ENCODE results near the gene ZNF292. TPM values are rescaled to one million over a fixed set of nuclear protein-coding genes. Genes with fewer than 3 reads are reported as not detected.

Gene ZNF292
- total and polyA plus RNA-seq, 2 donors (not counting 1 experiment from before 2014, with no cell fraction given): 10.1 to 84.1 TPM

- 100% methylated on average over 1 of the region's 1 CpG for WGBS (ENCODE audit: insufficient coverage)
- no peaks in the 10 kb centered on the region for H4K20me1 ChIP-seq (ENCODE audit: control insufficient read depth, insufficient read depth, low read length, poor library complexity, severe bottlenecking)
Observed at GRCh38 chr6:87110636-87111035, 44.7 kb upstream of the ZNF292 start.

More at GRCh38 chr6:87110636-87111035, 44.7 kb upstream of the ZNF292 start:
- Mint-ChIP-seq H3K9me3 (ENCODE audit: insufficient read depth) (no peaks in the 10 kb centered on the region), H3K4me3 (no peak overlapping the region), H3K4me1 (peaks cover 8% of the 10 kb centered on the region), H3K27ac (no peak overlapping the region), H3K27me3 (no peaks in the 10 kb centered on the region)
- H3K4me3 ChIP-seq (ENCODE audit: control extremely low read depth in 1 of 5, extremely low read depth in 1 of 5, insufficient read depth in 1 of 5, low read depth in 2 of 5, low read length in 4 of 5): no peak overlapping the region
- ChIA-PET CTCF (no interaction called here), POLR2A (no interaction called here)
- DNase-seq (no peak), ATAC-seq (ENCODE audit: low read depth) (no peak)
- no peak overlapping the region for H3K27ac ChIP-seq (ENCODE audit: low read length in 2 of 2)
- H3K4me2 ChIP-seq (replicated peaks; ENCODE audit: low read depth, low read length, poor library complexity, severe bottlenecking): no peak overlapping the region
- no peaks in the 10 kb centered on the region for H3K9me3 ChIP-seq (ENCODE audit: control extremely low read depth in 1 of 3, control insufficient read depth in 2 of 3, insufficient read depth in 1 of 3, low read length in 2 of 3)
- no peaks in the 10 kb centered on the region for H3K27me3 ChIP-seq (replicated peaks in 1 of 4; ENCODE audit: control extremely low read depth in 1 of 4, control insufficient read depth in 3 of 4, insufficient read depth in 4 of 4, low read length in 3 of 4)
- intact Hi-C loops (cut with micrococcal nuclease): no loop called here
- no peaks in the 10 kb centered on the region for H3K36me3 ChIP-seq (replicated peaks in 1 of 2; ENCODE audit: control extremely low read depth in 1 of 2, control insufficient read depth in 1 of 2, extremely low read depth in 1 of 2, insufficient read depth in 2 of 2, low read length in 1 of 2)
- TF ChIP-seq CTCF (IDR thresholded peaks at IDR 0.05): no peak
- no peak overlapping the region for H2AFZ ChIP-seq (ENCODE audit: insufficient read depth, low read depth, low read length, poor library complexity, severe bottlenecking)
- no peaks in the 10 kb centered on the region for H3K79me2 ChIP-seq (ENCODE audit: control insufficient read depth, insufficient read depth, low read length)
- no peaks in the 10 kb centered on the region for H3K4me1 ChIP-seq (ENCODE audit: control insufficient read depth in 2 of 2, insufficient read depth in 2 of 2, low read length in 2 of 2)
- H3K9ac ChIP-seq (ENCODE audit: low read length): no peak overlapping the region

All from B cell (primary cell).